Uterus (tissue), 4 donors: ENCODE measurements around the gene PSMD5. TPM values are rescaled to one million over a fixed set of nuclear protein-coding genes. Genes with fewer than 3 reads are reported as not detected.

Experiments
- DNase-seq, 2 donors: peaks; one replicate each; pipeline ENCODE4 v3.0.0-alpha.2; 2019 to 2020
- H3K27ac ChIP-seq, 2 donors: fragments of 200-600 bp; sonication (generic); 1 replicate in 1 of 2; 2 replicates in 1 of 2; pipeline ENCODE4 v1.5.1; 2016 to 2018
- H3K27me3 ChIP-seq, 2 donors: fragments of 200-600 bp; sonication (generic); one replicate each; pipeline ENCODE4 v1.5.1; 2018 to 2019; ENCODE audit warnings: control low read depth in 1 of 2
- H3K36me3 ChIP-seq, 2 donors: fragments of 200-600 bp; sonication (generic); one replicate each; pipeline ENCODE4 v1.5.1; 2019; ENCODE audit warnings: control low read depth in 1 of 2
- H3K4me1 ChIP-seq, 2 donors: fragments of 200-600 bp; sonication (generic); one replicate each; pipeline ENCODE4 v1.5.1; 2018 to 2019; ENCODE audit warnings: control low read depth in 1 of 2
- H3K4me3 ChIP-seq, 2 donors: fragments of 200-600 bp; sonication (generic); 1 replicate in 1 of 2; 2 replicates in 1 of 2; pipeline ENCODE4 v1.5.1; 2018 to 2019; ENCODE audit warnings: mild to moderate bottlenecking in 1 of 2
- H3K9me3 ChIP-seq, 2 donors: fragments of 200-600 bp; sonication (generic); one replicate each; pipeline ENCODE4 v1.5.1; 2019; ENCODE audit warnings: control low read depth in 1 of 2
- CTCF ChIP-seq, 4 experiments: fragments of 200-600 bp in 2 of 4; fragments of 450-650 bp in 2 of 4; sonication (generic) in 2 of 4; IDR thresholded peaks; one replicate each; pipeline ENCODE4 v1.5.1; 2016 to 2019; ENCODE audit warnings: antibody characterized with exemption in 4 of 4, mild to moderate bottlenecking in 2 of 4, moderate library complexity in 1 of 4
- POLR2A ChIP-seq, 2 donors: fragments of 450-650 bp; IDR thresholded peaks; one replicate each; pipeline ENCODE4 v1.6.1; 2016; ENCODE audit warnings: antibody characterized with exemption in 2 of 2, mild to moderate bottlenecking in 1 of 2, moderate library complexity in 1 of 2
- intact Hi-C: fragments of 100-400 bp; cut with DNase I; formaldehyde crosslinking; loops from one replicate; pipeline ENCODE4 v1.15.1; 2023; ENCODE audit warnings: low total_unique reads
- total RNA-seq, 4 donors: library from RNA; depleted of rRNA in 3 of 4; stranded (reverse); fragments of >200 nt in 3 of 4; gene quantifications; one replicate each; pipeline versions ENCODE4 v1.1.0 to v1.2.4, GENCODE V29; 2014 to 2023
- donor health status: DM: yes; HTN: yes; CAD: no.

The PSMD5 gene
- total RNA-seq, 4 donors from 2014 or later: 20.9 to 181 (median 49.0) TPM

- no peaks in the 10 kb centered on the region for H3K4me1 ChIP-seq
- intact Hi-C loops: no loop called here
- H3K9me3 ChIP-seq: no peaks in the 10 kb centered on the region
- no peaks in the 10 kb centered on the region for H3K27me3 ChIP-seq
- H3K36me3 ChIP-seq: no peaks in the 10 kb centered on the region
- H3K27ac ChIP-seq: peak overlapping the region; percentile 87 to 88
- TF ChIP-seq POLR2A (IDR thresholded peaks at IDR 0.05): no peak
- DNase-seq: peak in 1 of 2 donors; percentile 47
- no peak overlapping the region for H3K4me3 ChIP-seq
Measured at GRCh38 chr9:120869726-120870125, 27.0 kb upstream of the PSMD5 start.

- Histone ChIP-seq H3K9me3 (no peaks in the 10 kb centered on the region), H3K27ac (peak overlapping the region; percentile 87 to 88), H3K36me3 (no peaks in the 10 kb centered on the region), H3K4me1 (no peaks in the 10 kb centered on the region), H3K27me3 (no peaks in the 10 kb centered on the region), H3K4me3 (peak overlapping the region; percentile 47 to 48)
- no peak for DNase-seq
- no peak for TF ChIP-seq CTCF (IDR thresholded peaks at IDR 0.05)
- TF ChIP-seq POLR2A (IDR thresholded peaks at IDR 0.05): no peak
- intact Hi-C loops: no loop called here
Measured at GRCh38 chr9:120869360-120869687, 26.6 kb upstream of the PSMD5 start.

- intact Hi-C loops: no loop called here
- no peaks in the 10 kb centered on the region for H3K9me3 ChIP-seq
- no peaks in the 10 kb centered on the region for H3K4me1 ChIP-seq
- no peaks in the 10 kb centered on the region for H3K27me3 ChIP-seq
- peak overlapping the region; percentile 47 to 48 for H3K4me3 ChIP-seq
- peak; percentile 96 to 97 for DNase-seq
- H3K36me3 ChIP-seq: no peaks in the 10 kb centered on the region
- TF ChIP-seq POLR2A (IDR thresholded peaks at IDR 0.05): peak; percentile 41 to 73
- peak; percentile 55 to 67 (median 62) for TF ChIP-seq CTCF (IDR thresholded peaks at IDR 0.05)
- peak overlapping the region; percentile 87 to 88 for H3K27ac ChIP-seq
Measured at GRCh38 chr9:120868676-120869359, 26.1 kb upstream of the PSMD5 start.

- intact Hi-C loops: no loop called here
- Histone ChIP-seq H3K27ac (peak overlapping the region; percentile 79 to 88), H3K4me1 (no peaks in the 10 kb centered on the region), H3K9me3 (no peaks in the 10 kb centered on the region), H3K27me3 (no peaks in the 10 kb centered on the region), H3K36me3 (no peaks in the 10 kb centered on the region), H3K4me3 (peak overlapping the region; percentile 27 to 32)
- no peak for DNase-seq
- TF ChIP-seq POLR2A (IDR thresholded peaks at IDR 0.05) (peak; percentile 19 to 25), CTCF (IDR thresholded peaks at IDR 0.05) (peak in 2 of 4 experiments; percentile 16 to 19)
Measured at GRCh38 chr9:120868339-120868675, 25.6 kb upstream of the PSMD5 start.

- DNase-seq: no peak
- no peaks in the 10 kb centered on the region for H3K4me1 ChIP-seq
- H3K9me3 ChIP-seq: no peaks in the 10 kb centered on the region
- no peak for TF ChIP-seq CTCF (IDR thresholded peaks at IDR 0.05)
- no peak for TF ChIP-seq POLR2A (IDR thresholded peaks at IDR 0.05)
- H3K27ac ChIP-seq: peak overlapping the region; percentile 79 to 88
- no peaks in the 10 kb centered on the region for H3K27me3 ChIP-seq
- intact Hi-C loops: no loop called here
- H3K36me3 ChIP-seq: no peaks in the 10 kb centered on the region
- H3K4me3 ChIP-seq: peak overlapping the region; percentile 27 to 32
Measured at GRCh38 chr9:120867676-120868338, 25.1 kb upstream of the PSMD5 start.
